HS-27A (cell line): ENCODE data around the gene F11.
"Not testable (repeated sequence)": the region's sequence is repeated elsewhere in the genome, so short reads cannot be mapped to it uniquely, and the experiment has no call there.

Experiments used
- DNase-seq: peaks from one replicate; pipeline ENCODE4 v3.0.0-alpha.2; 2012; ENCODE audit warnings: low read depth, missing footprints

The F11 gene

DNA sequence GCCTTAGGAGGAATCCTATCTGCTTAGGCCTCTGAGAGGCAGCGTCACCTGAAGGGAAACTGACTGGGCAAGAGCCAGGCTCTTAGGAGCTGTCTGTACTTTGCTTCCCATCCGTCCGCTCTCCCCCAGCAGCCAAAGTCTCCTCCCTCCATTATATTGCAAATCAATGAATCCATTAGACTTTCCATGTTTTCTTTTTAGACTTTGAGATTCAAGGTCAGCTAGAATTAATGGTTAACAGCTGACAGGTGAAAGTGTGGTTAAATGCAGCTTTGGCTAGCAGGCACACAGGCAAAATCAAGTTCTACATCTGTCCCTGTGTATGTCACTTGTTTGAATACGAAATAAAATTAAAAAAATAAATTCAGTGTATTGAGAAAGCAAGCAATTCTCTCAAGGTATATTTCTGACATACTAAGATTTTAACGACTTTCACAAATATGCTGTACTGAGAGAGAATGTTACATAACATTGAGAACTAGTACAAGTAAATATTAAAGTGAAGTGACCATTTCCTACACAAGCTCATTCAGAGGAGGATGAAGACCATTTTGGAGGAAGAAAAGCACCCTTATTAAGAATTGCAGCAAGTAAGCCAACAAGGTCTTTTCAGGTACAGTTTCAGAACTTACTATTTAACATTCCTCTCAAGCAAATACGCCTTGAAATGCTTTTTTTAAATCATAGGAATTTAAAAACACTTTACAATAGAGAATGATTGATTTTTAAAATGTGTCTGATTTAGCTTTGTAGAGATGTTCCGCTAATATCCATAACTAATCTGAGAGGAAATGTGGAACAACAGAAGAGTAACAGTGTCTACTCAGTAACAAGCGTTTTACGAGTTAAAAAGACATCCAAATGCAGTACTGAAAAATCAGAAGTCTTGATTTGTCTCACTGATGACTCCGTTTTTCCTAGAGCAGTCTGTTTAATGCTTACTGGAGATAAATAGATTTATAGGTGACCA is at the start of gene F11:
Gene F11, plus strand, starts transcription at position 507 of the 970 bp plus-strand sequence. CDS start 948 bp downstream, outside the sequence.
- no peak for DNase-seq

- DNase-seq: no peak
These were observed 49.4 kb upstream of the F11 start for GRCh38 chr4:186216465-186217024.

GRCh38 chr4:186217733-186218293 is 48.2 kb upstream of the F11 start:
- no peak for DNase-seq

DNA sequence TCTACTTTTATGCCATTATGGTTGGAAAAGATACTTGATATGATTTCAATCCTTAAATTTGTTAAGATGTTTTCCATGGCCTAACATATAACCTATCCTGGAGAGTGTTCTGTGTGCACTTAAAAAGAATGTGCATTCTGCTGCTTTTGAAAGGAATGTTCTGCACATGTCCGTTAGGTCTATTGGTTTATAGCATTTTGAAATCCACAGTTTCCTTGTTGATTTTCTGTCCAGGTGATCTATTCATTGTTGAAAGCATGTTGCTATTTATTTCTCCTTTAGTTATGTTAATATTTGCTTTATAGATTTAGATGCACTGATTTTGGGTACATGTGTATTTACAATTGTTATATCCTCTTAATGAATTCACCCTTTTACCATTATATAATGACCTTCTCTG is 44.4 kb upstream of the F11 start:
- no peak for DNase-seq

DNA sequence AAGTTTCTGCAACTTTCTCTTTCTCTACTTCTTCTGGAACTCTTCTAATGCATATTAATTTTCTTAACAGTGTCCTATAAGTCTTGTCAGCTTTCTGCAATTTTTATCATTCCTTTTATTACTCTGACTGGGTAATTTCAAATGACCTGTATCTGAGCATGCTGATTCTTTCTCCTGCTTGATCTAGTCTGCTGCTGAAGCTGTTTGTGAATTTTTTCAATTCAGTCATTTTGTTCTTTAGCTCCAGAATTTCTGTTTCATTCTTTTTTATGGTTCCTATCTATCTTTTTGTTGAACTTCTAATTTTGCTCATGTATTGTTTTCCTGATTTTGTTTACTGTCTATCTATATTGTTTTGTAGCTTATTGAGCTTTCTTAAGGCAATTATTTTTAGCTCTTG is 40.1 kb upstream of the F11 start:
- DNase-seq: no peak

- no peak for DNase-seq
These were observed 39.3 kb upstream of the F11 start for GRCh38 chr4:186226521-186227189.

DNA sequence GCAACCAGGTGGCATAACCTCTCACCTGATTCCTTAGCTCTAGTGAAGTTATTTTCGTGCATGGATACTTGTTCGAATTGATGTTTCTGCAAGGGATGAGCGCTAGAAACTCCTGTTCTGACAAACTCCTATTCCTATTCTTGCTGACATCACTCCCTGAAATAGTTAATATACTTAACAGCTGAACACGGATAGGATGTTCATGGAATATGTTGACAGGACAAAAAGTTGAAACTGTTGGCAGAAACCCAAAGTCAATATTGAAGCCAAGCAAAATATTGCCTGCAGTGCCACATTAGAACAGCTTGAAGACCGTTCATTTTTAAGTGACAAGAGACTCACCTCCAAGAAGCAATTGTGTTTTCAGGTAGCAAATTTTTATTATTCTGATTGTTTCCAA is 38.8 kb upstream of the F11 start, which contains the start of gene KLKB1:
Gene KLKB1, plus strand, starts transcription at position 287 of the 400 bp plus-strand sequence. CDS start 689 bp downstream, outside the sequence.
- no peak for DNase-seq

DNA sequence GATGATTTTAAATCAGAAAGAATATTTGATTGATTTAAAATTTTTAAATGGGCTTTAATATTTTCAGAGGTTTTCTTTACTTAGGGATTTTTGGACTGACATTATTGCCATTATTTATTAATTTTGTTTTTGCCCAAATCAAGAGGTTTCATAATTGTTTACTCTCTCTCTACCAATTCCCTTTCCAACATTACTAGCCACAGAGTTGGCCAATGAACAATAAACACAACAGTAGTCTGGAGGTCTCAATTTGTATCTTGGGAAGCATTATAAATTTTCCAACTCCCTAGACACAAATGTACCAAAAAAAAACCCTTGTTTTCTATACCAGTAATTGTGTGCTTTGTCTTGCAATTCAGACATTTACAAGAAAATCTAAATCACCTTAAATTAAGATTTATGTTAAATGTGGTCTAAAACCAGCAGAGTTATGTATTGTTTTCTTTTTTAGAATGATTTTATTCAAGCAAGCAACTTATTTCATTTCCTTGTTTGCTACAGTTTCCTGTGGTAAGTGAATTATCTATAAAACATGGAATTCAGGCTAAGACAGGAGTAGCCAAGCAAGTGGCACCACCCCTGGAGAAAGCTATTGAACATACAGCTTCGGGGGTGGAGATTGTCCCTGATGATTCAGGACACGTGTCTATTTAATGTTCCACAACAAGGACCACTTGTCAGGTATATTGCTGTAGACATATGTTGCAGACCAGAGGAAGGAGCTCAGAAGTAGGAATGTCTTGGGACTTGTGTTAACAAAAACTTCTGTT is 38.1 kb upstream of the F11 start:
- DNase-seq: no peak

- DNase-seq: no peak
These were observed 37.5 kb upstream of the F11 start for GRCh38 chr4:186228514-186228894.

DNA sequence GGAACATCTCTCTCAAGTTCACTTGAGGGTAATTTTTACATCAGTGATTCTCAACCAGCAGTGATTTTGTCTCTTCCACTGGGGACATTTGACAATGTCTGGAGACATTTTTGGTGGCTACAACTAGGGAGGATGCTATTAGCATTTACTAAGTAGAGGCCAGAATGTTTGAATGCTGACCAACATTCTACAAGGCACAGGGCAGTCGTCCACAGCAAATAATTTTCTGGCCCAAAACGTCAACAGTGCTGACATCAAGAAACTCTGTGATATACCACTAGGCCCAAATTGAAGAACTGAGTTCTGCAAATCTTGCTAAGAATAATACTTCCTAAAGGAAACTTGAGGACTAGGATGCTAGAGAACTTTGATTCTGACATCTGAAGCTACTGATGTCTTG is 31.6 kb upstream of the F11 start:
- DNase-seq: no peak

DNA sequence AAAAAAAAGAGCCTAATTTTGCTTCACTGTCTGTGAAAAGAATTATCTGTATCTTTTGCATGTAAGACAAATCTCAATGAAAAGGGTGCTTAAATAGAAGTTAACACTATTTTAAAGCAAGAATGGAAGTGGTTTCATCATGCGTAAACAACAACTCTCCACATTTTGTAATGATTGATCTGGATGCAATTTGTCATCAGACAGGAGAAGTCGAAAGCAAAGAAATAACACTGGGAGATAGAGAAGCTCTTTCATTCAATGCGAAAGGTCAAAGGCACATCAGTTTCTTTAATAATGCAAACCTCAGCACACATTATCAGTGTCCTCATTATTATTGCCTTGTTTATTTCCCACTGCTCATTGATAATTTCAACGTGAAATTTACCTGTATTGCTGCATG is 29.9 kb upstream of the F11 start:
- no peak for DNase-seq

DNA sequence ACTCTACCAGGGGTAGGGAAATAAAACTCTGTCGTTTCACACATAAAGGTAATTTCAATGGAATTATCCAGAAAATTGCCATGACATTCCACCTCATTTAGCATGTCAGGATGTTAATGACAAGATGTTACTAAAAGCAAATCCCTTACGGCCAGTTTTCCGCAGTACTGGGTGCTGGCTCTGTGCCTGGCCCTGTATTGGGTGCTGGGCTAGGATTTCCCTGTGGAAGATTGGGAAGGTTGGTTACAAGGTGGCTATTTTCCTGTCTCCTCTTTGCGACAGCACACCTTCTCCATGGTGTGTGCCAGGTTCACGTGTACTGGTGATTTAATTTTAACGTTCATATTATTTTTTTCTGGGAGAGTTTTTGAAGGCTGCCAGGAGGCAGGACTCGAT is 25.5 kb upstream of the F11 start:
- DNase-seq: no peak

- no peak for DNase-seq
These were observed 25.0 kb upstream of the F11 start for GRCh38 chr4:186240848-186241491.

DNA sequence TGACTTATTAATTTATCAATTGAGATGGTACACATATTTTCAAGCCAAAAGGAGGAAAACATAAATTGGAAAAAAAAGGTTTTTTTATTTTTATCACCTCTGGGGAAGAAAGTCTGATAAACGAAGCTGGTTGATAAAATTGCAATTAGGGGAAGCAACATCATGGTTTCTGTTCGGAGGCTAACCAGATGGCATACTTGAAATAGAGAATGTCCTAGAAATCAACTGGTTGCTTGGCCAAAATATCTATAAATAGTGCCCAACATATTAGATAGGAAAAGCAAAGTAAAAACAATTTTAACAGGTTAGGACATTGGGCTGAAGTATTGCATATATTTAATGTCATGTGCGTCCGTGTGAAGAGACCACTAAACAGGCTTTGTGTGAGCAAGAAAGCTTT is 24.4 kb upstream of the F11 start:
- DNase-seq: no peak

DNA sequence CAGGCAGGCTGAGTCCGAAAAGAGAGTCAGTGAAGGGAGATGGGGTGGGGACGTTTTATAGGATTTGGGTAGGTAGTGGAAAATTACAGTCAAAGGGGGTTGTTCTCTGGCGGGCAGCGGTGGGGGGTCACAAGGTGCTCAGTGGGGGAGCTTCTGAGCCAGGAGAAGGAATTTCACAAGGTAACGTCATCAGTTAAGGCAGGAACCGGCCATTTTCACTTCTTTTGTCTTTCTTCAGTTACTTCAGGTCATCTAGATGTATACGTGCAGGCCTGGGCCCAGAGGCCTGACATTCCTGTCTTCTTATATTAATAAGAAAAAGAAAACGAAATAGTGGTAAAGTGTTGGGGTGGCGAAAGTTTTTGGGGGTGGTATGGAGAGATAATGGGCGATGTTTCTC is 24.0 kb upstream of the F11 start:
- DNase-seq: not testable (repeated sequence)

DNA sequence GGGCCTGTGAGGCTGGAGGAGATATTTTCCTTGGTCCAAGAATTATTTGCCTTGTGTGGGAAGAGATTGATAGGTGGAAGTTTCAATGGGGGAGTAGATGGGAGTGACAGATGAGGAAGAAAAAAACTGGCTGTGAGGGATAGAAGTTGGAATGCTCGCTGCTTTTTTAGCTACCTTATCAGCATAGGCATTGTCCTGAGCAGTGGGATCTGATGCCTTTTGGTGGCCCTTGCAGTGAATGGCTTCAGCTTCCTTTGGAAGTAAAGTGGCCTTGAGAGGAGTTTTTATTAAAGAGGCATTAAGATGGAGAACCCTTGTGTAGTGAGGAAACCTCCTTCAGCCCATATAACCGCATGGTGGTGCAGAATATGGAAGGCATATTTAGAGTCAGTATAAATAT is 22.7 kb upstream of the F11 start:
- DNase-seq: no peak

DNA sequence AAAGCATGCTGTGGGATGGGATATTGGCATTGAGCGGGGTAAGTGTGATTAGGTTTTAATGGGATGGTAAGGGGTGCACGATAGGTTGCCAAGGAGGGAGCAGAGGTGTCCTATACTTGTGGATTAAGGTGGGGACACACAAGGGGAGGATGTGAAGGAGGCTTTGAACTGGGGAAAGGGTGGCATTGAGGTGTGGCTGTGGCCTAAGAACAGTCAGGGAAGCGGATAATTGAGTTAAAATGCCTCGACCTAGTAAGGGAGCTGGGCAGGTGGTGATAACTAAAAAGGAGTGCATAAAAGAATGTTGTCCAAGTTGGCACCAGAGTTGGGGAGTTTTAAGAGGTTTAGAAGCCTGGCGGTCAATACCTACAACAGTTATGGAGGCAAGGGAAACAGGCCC is 21.2 kb upstream of the F11 start:
- no peak for DNase-seq

GRCh38 chr4:186247062-186247752 is 18.8 kb upstream of the F11 start:
- not testable (repeated sequence) for DNase-seq

GRCh38 chr4:186248643-186249042 is 17.3 kb upstream of the F11 start:
- DNase-seq: no peak
